PC-9 (cell line): Measurements from ENCODE around the gene MBOAT2. TPM values are rescaled to one million over a fixed set of nuclear protein-coding genes. Genes with fewer than 3 reads are reported as not detected.

ENCODE experiments used
- BruUV-seq: library from RNA; stranded (reverse); fragments of 400-500 nt; replicated peaks from 2 replicates; lab custom pipeline; 2021; lab: Mats Ljungman, UMichigan
- CTCF ChIA-PET: fragments of 300-600 bp; sonication (Branson Sonifier 250); formaldehyde crosslinking; loops from one replicate; lab custom pipeline; 2022; ENCODE audit warnings: antibody characterized with exemption; lab: Charles Lee
- POLR2A ChIA-PET: fragments of 300-600 bp; sonication (Branson Sonifier 250); formaldehyde crosslinking; loops from one replicate; lab custom pipeline; 2022; ENCODE audit warnings: antibody characterized with exemption; ENCODE audit not compliant: unreplicated experiment; lab: Charles Lee
- DNase-seq, 2 experiments: peaks; one replicate each; pipeline versions ENCODE4 v3.0.0 to v3.0.0-alpha.2; 2015 to 2022; ENCODE audit warnings: mixed read lengths in 1 of 2
- H2AFZ ChIP-seq: fragments of 200-600 bp; sonication (generic); 2 replicates; pipeline ENCODE4 v1.8.1; 2017; ENCODE audit warnings: antibody characterized with exemption
- H3F3A ChIP-seq: fragments of 200-600 bp; sonication (generic); 2 replicates; pipeline ENCODE4 v1.8.1; 2017; ENCODE audit warnings: antibody characterized with exemption, mild to moderate bottlenecking, low read depth; ENCODE audit not compliant: insufficient read depth
- H3K27ac ChIP-seq: fragments of 200-600 bp; sonication (generic); 2 replicates; pipeline ENCODE4 v1.6.1; 2016; ENCODE audit warnings: mixed run types
- H3K27me3 ChIP-seq: fragments of 200-600 bp; sonication (generic); 2 replicates; pipeline ENCODE4 v1.6.1; 2016; ENCODE audit warnings: low read depth, mixed run types; ENCODE audit not compliant: insufficient read depth
- H3K36me3 ChIP-seq: fragments of 200-600 bp; sonication (generic); 2 replicates; pipeline ENCODE4 v1.6.1; 2016; ENCODE audit warnings: low read depth, mixed run types
- H3K4me1 ChIP-seq: fragments of 200-600 bp; sonication (generic); replicated peaks from 2 replicates; pipeline ENCODE4 v1.6.1; 2016; ENCODE audit warnings: mixed run types; ENCODE audit not compliant: insufficient read depth
- H3K4me2 ChIP-seq: fragments of 200-600 bp; sonication (generic); 2 replicates; pipeline ENCODE4 v1.6.1; 2017; ENCODE audit warnings: mixed run types
- H3K4me3 ChIP-seq: fragments of 200-600 bp; sonication (generic); 2 replicates; pipeline ENCODE4 v1.6.1; 2016; ENCODE audit warnings: mixed run types
- H3K79me2 ChIP-seq: fragments of 200-600 bp; sonication (generic); 2 replicates; pipeline ENCODE4 v1.6.1; 2017; ENCODE audit warnings: low read depth, mixed run types
- H3K9me2 ChIP-seq: fragments of 200-600 bp; sonication (generic); 2 replicates; pipeline ENCODE4 v1.8.1; 2017; ENCODE audit warnings: mild to moderate bottlenecking; ENCODE audit not compliant: insufficient read depth
- H3K9me3 ChIP-seq: fragments of 200-600 bp; sonication (generic); 2 replicates; pipeline ENCODE4 v1.8.1; 2016; ENCODE audit warnings: low read depth; ENCODE audit not compliant: insufficient read depth
- H4K20me1 ChIP-seq: fragments of 200-600 bp; sonication (generic); 2 replicates; pipeline ENCODE4 v1.8.1; 2017; ENCODE audit not compliant: insufficient read depth
- EZH2 ChIP-seq: fragments of 200-600 bp; sonication (generic); IDR thresholded peaks from 2 replicates; pipeline ENCODE4 v1.8.0; 2017; ENCODE audit warnings: antibody characterized with exemption, low read depth
- intact Hi-C: fragments of 100-400 bp; cut with micrococcal nuclease; formaldehyde crosslinking; loops from one replicate; pipeline ENCODE4 v1.10.0; 2022; ENCODE audit not compliant: unreplicated experiment
- total RNA-seq: library from RNA; stranded (reverse); gene quantifications from 2 replicates; pipeline ENCODE4 v1.2.3, GENCODE V29; 2021
- TF ChIP-seq, protein P1 (sequence below): fragments of 200-600 bp; sonication (generic); conservative IDR thresholded peaks from 2 replicates; pipeline ENCODE4 v1.6.1; 2017; ENCODE audit warnings: mixed run types, antibody characterized with exemption, mild to moderate bottlenecking, moderate library complexity

The MBOAT2 gene
- total RNA-seq, 1 experiment from 2014 or later: 57.7 TPM

DNA sequence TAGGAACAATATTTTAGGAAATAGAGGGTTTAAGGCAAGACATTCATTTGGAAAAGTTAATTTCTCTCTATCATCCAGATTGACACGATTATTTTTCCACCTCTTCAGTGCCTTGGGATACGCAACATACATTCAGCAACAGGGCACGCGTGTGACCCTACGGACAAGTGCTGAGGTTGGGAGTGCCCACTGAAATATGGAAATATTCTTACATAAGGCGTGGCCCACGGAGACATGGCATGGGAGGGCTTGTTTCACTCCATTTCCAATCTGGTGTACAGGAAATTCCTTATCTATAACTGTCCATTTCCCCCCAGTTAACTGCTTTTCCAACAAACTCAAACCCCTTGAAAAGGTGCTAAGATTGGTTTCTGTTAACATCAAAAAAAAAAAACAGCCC, 145.2 kb downstream of the MBOAT2 start:
- Histone ChIP-seq H3K79me2 (no peaks in the 10 kb centered on the region), H3K27ac (no peak overlapping the region), H3K27me3 (no peaks in the 10 kb centered on the region), H3K4me1 (no peaks in the 10 kb centered on the region), H2AFZ (no peak overlapping the region), H3K9me2 (no peaks in the 10 kb centered on the region), H4K20me1 (no peaks in the 10 kb centered on the region), H3K4me2 (no peak overlapping the region), H3K9me3 (no peaks in the 10 kb centered on the region), H3K4me3 (no peak overlapping the region), H3K36me3 (0 out of 2 replicates have a peak, but pooled peaks cover 5% of the 10 kb centered on the region), H3F3A (no peaks in the 10 kb centered on the region; the same call in 1 of the 2 replicates)
- ChIA-PET POLR2A (no interaction called here), CTCF (no interaction called here)
- intact Hi-C loops: no loop called here
- DNase-seq: no peak
- BruUV-seq: no TSS peak
- TF ChIP-seq EZH2: no peak
- TF ChIP-seq, protein P1, sequence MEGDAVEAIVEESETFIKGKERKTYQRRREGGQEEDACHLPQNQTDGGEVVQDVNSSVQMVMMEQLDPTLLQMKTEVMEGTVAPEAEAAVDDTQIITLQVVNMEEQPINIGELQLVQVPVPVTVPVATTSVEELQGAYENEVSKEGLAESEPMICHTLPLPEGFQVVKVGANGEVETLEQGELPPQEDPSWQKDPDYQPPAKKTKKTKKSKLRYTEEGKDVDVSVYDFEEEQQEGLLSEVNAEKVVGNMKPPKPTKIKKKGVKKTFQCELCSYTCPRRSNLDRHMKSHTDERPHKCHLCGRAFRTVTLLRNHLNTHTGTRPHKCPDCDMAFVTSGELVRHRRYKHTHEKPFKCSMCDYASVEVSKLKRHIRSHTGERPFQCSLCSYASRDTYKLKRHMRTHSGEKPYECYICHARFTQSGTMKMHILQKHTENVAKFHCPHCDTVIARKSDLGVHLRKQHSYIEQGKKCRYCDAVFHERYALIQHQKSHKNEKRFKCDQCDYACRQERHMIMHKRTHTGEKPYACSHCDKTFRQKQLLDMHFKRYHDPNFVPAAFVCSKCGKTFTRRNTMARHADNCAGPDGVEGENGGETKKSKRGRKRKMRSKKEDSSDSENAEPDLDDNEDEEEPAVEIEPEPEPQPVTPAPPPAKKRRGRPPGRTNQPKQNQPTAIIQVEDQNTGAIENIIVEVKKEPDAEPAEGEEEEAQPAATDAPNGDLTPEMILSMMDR: no peak

DNA sequence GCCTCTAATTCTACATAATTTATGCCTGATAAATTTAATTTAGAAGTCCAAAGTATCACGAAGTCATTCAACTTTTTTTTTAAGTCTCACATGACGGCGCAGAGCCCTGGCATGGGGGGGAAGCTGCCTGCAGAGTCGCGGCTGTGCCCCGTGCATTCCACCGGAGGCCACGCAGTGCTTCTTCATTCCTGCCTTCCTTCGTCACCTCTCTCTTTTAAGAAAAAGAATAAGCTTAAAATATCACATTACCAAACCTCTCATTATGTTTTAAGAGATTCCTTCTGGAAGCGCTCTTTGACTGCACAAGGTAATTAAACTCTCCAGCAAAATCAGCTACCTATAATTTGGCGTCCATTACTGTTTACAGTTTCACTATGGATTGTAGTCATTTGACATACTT, 145.8 kb downstream of the MBOAT2 start:
- no peak overlapping the region for H3K4me3 ChIP-seq
- no peaks in the 10 kb centered on the region for H3K9me3 ChIP-seq
- no peaks in the 10 kb centered on the region for H3K9me2 ChIP-seq
- no peaks in the 10 kb centered on the region for H3K27me3 ChIP-seq
- CTCF ChIA-PET: no interaction called here
- no peak for TF ChIP-seq EZH2
- TF ChIP-seq, protein P1: no peak
- no peak for DNase-seq
- H3K27ac ChIP-seq: no peak overlapping the region
- no peaks in the 10 kb centered on the region for H4K20me1 ChIP-seq
- no TSS peak for BruUV-seq
- POLR2A ChIA-PET: no interaction called here
- no peaks in the 10 kb centered on the region for H3K4me1 ChIP-seq
- H3F3A ChIP-seq: no peaks in the 10 kb centered on the region; the same call in 1 of the 2 replicates
- H3K36me3 ChIP-seq: 0 out of 2 replicates have a peak, but pooled peaks cover 5% of the 10 kb centered on the region
- intact Hi-C loops: no loop called here
- no peak overlapping the region for H3K4me2 ChIP-seq
- no peak overlapping the region for H2AFZ ChIP-seq
- no peaks in the 10 kb centered on the region for H3K79me2 ChIP-seq

DNA sequence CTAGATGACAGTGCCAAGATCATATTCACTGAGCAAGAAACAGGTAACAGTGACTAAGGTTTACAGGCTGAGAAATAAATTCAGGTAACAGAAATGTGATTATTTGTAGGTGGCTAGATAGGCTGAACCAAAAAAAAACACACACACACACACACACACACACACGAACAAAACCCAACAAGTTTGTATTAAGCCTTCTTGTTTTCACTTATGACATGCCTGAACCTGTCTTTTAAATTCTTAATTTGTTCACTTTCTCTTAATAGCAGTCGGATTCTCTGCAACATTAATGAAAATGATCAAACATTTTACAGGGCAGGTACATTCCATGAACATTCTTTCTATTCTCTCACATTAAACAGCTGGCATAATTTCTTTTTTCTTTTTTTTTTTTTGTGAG, 147.3 kb downstream of the MBOAT2 start:
- Histone ChIP-seq H3K27me3 (no peaks in the 10 kb centered on the region), H3K4me3 (no peak overlapping the region), H3K9me2 (no peaks in the 10 kb centered on the region), H4K20me1 (no peaks in the 10 kb centered on the region), H3K4me1 (no peaks in the 10 kb centered on the region), H3K9me3 (no peaks in the 10 kb centered on the region), H3K4me2 (no peak overlapping the region), H3K36me3 (0 out of 2 replicates have a peak, but pooled peaks cover 5% of the 10 kb centered on the region), H2AFZ (no peak overlapping the region), H3K79me2 (no peaks in the 10 kb centered on the region), H3K27ac (no peak overlapping the region), H3F3A (no peaks in the 10 kb centered on the region; the same call in 1 of the 2 replicates)
- ChIA-PET CTCF (no interaction called here), POLR2A (no interaction called here)
- BruUV-seq: no TSS peak
- no peak for TF ChIP-seq EZH2
- TF ChIP-seq, protein P1: no peak
- intact Hi-C loops: no loop called here
- DNase-seq: no peak
